A172 (cell line): ENCODE results near the gene HM13. TPM values are rescaled to one million over a fixed set of nuclear protein-coding genes. Genes with fewer than 3 reads are reported as not detected.
"Not testable (repeated sequence)": the region's sequence is repeated elsewhere in the genome, so short reads cannot be mapped to it uniquely, and the experiment has no call there.

Experiments
- DNase-seq: peaks from one replicate; pipeline ENCODE4 v3.0.0-alpha.2; 2015; ENCODE audit warnings: low spot score
- total RNA-seq: library from RNA; depleted of rRNA; stranded (reverse); fragments of >200 nt; shearing (Covaris generic); gene quantifications from 2 replicates; pipeline ENCODE4 v1.2.3, GENCODE V29; 2014

Gene HM13
- total RNA-seq, 1 experiment from 2014 or later, result 58.2 TPM

GRCh38 chr20:31567380-31567720 is 53.1 kb downstream of the HM13 start:
- no peak for DNase-seq

- no peak for DNase-seq
Measured at GRCh38 chr20:31568041-31568731, 53.9 kb downstream of the HM13 start.

GRCh38 chr20:31568773-31569162 is 54.5 kb downstream of the HM13 start:
- no peak for DNase-seq

- DNase-seq, result peak; percentile 73
Measured at GRCh38 chr20:31569163-31570020, 55.1 kb downstream of the HM13 start.

- no peak for DNase-seq
Measured at GRCh38 chr20:31570021-31570463, 55.8 kb downstream of the HM13 start.

GRCh38 chr20:31570735-31571617 is 56.7 kb downstream of the HM13 start:
- DNase-seq, result no peak

- DNase-seq, result no peak
Measured at GRCh38 chr20:31572042-31572700, 57.9 kb downstream of the HM13 start.

GRCh38 chr20:31572701-31573554 is 58.7 kb downstream of the HM13 start:
- peak; percentile 97 for DNase-seq

GRCh38 chr20:31573555-31574321 is 59.5 kb downstream of the HM13 start:
- no peak for DNase-seq

GRCh38 chr20:31574986-31575385 is 60.7 kb downstream of the HM13 start:
- DNase-seq, result not testable (repeated sequence)

- DNase-seq, result no peak
Measured at GRCh38 chr20:31576751-31577150, 62.5 kb downstream of the HM13 start.

- no peak for DNase-seq
Measured at GRCh38 chr20:31577194-31577593, 63.0 kb downstream of the HM13 start.

GRCh38 chr20:31578448-31579138 is 64.4 kb downstream of the HM13 start:
- no peak for DNase-seq

GRCh38 chr20:31579245-31579644 is 65.0 kb downstream of the HM13 start:
- DNase-seq, result no peak

- DNase-seq, result not testable (repeated sequence)
Measured at GRCh38 chr20:31579941-31580651, 65.9 kb downstream of the HM13 start.

- DNase-seq, result no peak
Measured at GRCh38 chr20:31580706-31581105, 66.5 kb downstream of the HM13 start.

GRCh38 chr20:31581391-31581790 is 67.1 kb downstream of the HM13 start:
- no peak for DNase-seq

GRCh38 chr20:31587545-31588389 is 73.5 kb downstream of the HM13 start:
- DNase-seq, result no peak
